Activated CD8-positive, alpha-beta memory T cell treated with anti-CD3 and anti-CD28 coated beads, Interleukin-2, amount 10 ng/mL, durations not matched to agents 7 days and 5 days (primary cell): ENCODE measurements around the gene RTEL1. TPM values are rescaled to one million over a fixed set of nuclear protein-coding genes. Genes with fewer than 3 reads are reported as not detected.
"Not testable (repeated sequence)": the region's sequence is repeated elsewhere in the genome, so short reads cannot be mapped to it uniquely, and the experiment has no call there.

Experiments used
- ATAC-seq: fragments of 150-1000 bp; cut with Tn5 transposase; one replicate; pipeline ENCODE4 v1.10.0; 2021; ENCODE audit warnings: moderate library complexity
- CTCF ChIA-PET: fragments of 350-600 bp; sonication (Branson Sonifier 250); formaldehyde crosslinking; loops from one replicate; lab custom pipeline; 2021; ENCODE audit warnings: antibody characterized with exemption; lab: Charles Lee
- DNase-seq: peaks from one replicate; pipeline ENCODE4 v3.0.0-alpha.2; 2020
- H3K27ac Mint-ChIP-seq: one replicate; pipeline ENCODE4 v1.8.0; 2021; ENCODE audit warnings: mild to moderate bottlenecking, mixed read lengths
- H3K27me3 Mint-ChIP-seq: one replicate; pipeline ENCODE4 v1.8.0; 2021; ENCODE audit warnings: mixed read lengths
- H3K36me3 Mint-ChIP-seq: one replicate; pipeline ENCODE4 v1.8.0; 2021; ENCODE audit warnings: mild to moderate bottlenecking, mixed read lengths
- H3K4me1 Mint-ChIP-seq: one replicate; pipeline ENCODE4 v1.8.0; 2021; ENCODE audit warnings: mixed read lengths
- H3K4me3 Mint-ChIP-seq: one replicate; pipeline ENCODE4 v1.8.0; 2021; ENCODE audit warnings: mild to moderate bottlenecking, moderate library complexity, mixed read lengths
- H3K9me3 Mint-ChIP-seq: one replicate; pipeline ENCODE4 v1.8.0; 2022; ENCODE audit warnings: low read depth, mixed read lengths
- total RNA-seq, 2 experiments: library from RNA; stranded (reverse); gene quantifications; one replicate each; pipeline ENCODE4 v1.2.3, GENCODE V29; 2021

The RTEL1 gene
- total RNA-seq, 2 experiments from 2014 or later, result 50.0 to 53.6 TPM

GRCh38 chr20:63707558-63708300 lies 49.6 kb downstream of the RTEL1 start, which contains the start of the genes ARFRP1 and ZGPAT:
Gene ARFRP1 (minus strand): TSS chr20:63707976. CDS start chr20:63707091, 885 bp downstream.
Gene ZGPAT (plus strand): TSS chr20:63708039. CDS start chr20:63708581, 542 bp downstream.
- Mint-ChIP-seq H3K4me3 (peak within 1 kb of the TSS; percentile 83), H3K27ac (peak within 1 kb of the TSS; percentile 77), H3K27me3 (no peaks in the 10 kb centered on the region), H3K36me3 (peaks cover 51% of the 10 kb centered on the region), H3K9me3 (no peaks in the 10 kb centered on the region), H3K4me1 (peaks cover 56% of the 10 kb centered on the region)
- CTCF ChIA-PET, result interaction anchor here (0.7 to 3.9 kb wide), 19 partner anchors 10 to 272 kb away, joined by 3 to 31 read pairs (median 6); partner anchors contain the start of genes GMEB2, LIME1, PRPF6 and PTK6
- peak; percentile 82 for ATAC-seq
- peak; percentile 91 for DNase-seq

GRCh38 chr20:63708301-63709148 lies 50.4 kb downstream of the RTEL1 start:
- DNase-seq, result peak; percentile 43
- peaks cover 54% of the 10 kb centered on the region for H3K36me3 Mint-ChIP-seq
- peak overlapping the region; percentile 77 for H3K27ac Mint-ChIP-seq
- ATAC-seq, result peak; percentile 14
- CTCF ChIA-PET, result interaction anchor here (0.8 to 3.9 kb wide), 17 partner anchors 11 to 349 kb away, joined by 3 to 31 read pairs (median 7); partner anchors contain the start of genes GMEB2, LIME1, PRPF6 and SAMD10
- peak overlapping the region; percentile 83 for H3K4me3 Mint-ChIP-seq
- no peaks in the 10 kb centered on the region for H3K27me3 Mint-ChIP-seq
- H3K4me1 Mint-ChIP-seq, result peaks cover 54% of the 10 kb centered on the region
- no peaks in the 10 kb centered on the region for H3K9me3 Mint-ChIP-seq

- peaks cover 54% of the 10 kb centered on the region for H3K4me1 Mint-ChIP-seq
- peaks cover 58% of the 10 kb centered on the region for H3K36me3 Mint-ChIP-seq
- H3K27ac Mint-ChIP-seq, result no peak overlapping the region
These were observed 51.0 kb downstream of the RTEL1 start for GRCh38 chr20:63709149-63709527.

GRCh38 chr20:63711085-63711645 lies 53.1 kb downstream of the RTEL1 start:
- DNase-seq (no peak), ATAC-seq (no peak)
- Mint-ChIP-seq H3K4me1 (peaks cover 50% of the 10 kb centered on the region), H3K36me3 (peaks cover 64% of the 10 kb centered on the region), H3K27me3 (no peaks in the 10 kb centered on the region), H3K4me3 (no peak overlapping the region), H3K27ac (no peak overlapping the region), H3K9me3 (peaks cover 5% of the 10 kb centered on the region)
- CTCF ChIA-PET, result interaction anchor here (1.8 kb wide), 1 partner anchor 11 kb away, joined by 4 read pairs; no protein-coding TSS in a partner anchor

More at GRCh38 chr20:63709149-63709527, 51.0 kb downstream of the RTEL1 start:
- DNase-seq (peak; percentile 40), ATAC-seq (no peak)
- CTCF ChIA-PET, result interaction anchor here (0.8 to 3.9 kb wide), 4 partner anchors 28 to 348 kb away, joined by 3 to 31 read pairs (median 16); partner anchors contain the start of genes LIME1, SLC2A4RG and TPD52L2
- Mint-ChIP-seq H3K9me3 (peaks cover under 1% of the 10 kb centered on the region), H3K27me3 (no peaks in the 10 kb centered on the region), H3K4me3 (peak overlapping the region; percentile 83)

- H3K4me1 Mint-ChIP-seq, result peaks cover 46% of the 10 kb centered on the region
- H3K4me3 Mint-ChIP-seq, result no peak overlapping the region
- H3K27ac Mint-ChIP-seq, result no peak overlapping the region
- ATAC-seq (no peak), DNase-seq (no peak)
- no peaks in the 10 kb centered on the region for H3K27me3 Mint-ChIP-seq
- peaks cover 67% of the 10 kb centered on the region for H3K36me3 Mint-ChIP-seq
- peaks cover 5% of the 10 kb centered on the region for H3K9me3 Mint-ChIP-seq
- CTCF ChIA-PET, result interaction anchor here (1.8 kb wide), 1 partner anchor 10 kb away, joined by 4 read pairs; no protein-coding TSS in a partner anchor
These were observed 54.1 kb downstream of the RTEL1 start for GRCh38 chr20:63712191-63712590.

GRCh38 chr20:63714858-63715257 lies 56.7 kb downstream of the RTEL1 start:
- ATAC-seq, result no peak
- Mint-ChIP-seq H3K9me3 (peaks cover 14% of the 10 kb centered on the region), H3K4me3 (no peak overlapping the region), H3K4me1 (peaks cover 42% of the 10 kb centered on the region), H3K36me3 (peaks cover 80% of the 10 kb centered on the region), H3K27ac (no peak overlapping the region), H3K27me3 (no peaks in the 10 kb centered on the region)
- DNase-seq, result no peak
- CTCF ChIA-PET, result no interaction called here

GRCh38 chr20:63718996-63719395 lies 60.9 kb downstream of the RTEL1 start:
- Mint-ChIP-seq H3K9me3 (peaks cover 14% of the 10 kb centered on the region), H3K36me3 (peaks cover 76% of the 10 kb centered on the region), H3K4me3 (no peak overlapping the region), H3K27ac (no peak overlapping the region), H3K27me3 (no peaks in the 10 kb centered on the region), H3K4me1 (peaks cover 42% of the 10 kb centered on the region)
- CTCF ChIA-PET, result interaction anchor here (0.7 to 1.4 kb wide), 5 partner anchors 10 to 181 kb away, joined by 3 to 4 read pairs (median 3); no protein-coding TSS in a partner anchor
- DNase-seq (no peak), ATAC-seq (no peak)

GRCh38 chr20:63722967-63723622 lies 65.0 kb downstream of the RTEL1 start:
- CTCF ChIA-PET, result interaction anchor here (0.9 kb wide), 2 partner anchors 9 to 28 kb away, joined by 4 to 5 read pairs; no protein-coding TSS in a partner anchor
- H3K27me3 Mint-ChIP-seq, H3K27ac Mint-ChIP-seq, DNase-seq, H3K4me3 Mint-ChIP-seq, ATAC-seq: not testable (repeated sequence)
- Mint-ChIP-seq H3K4me1 (peaks cover 43% of the 10 kb centered on the region), H3K9me3 (peaks cover 15% of the 10 kb centered on the region), H3K36me3 (peaks cover 70% of the 10 kb centered on the region)

- H3K4me3 Mint-ChIP-seq, H3K27me3 Mint-ChIP-seq, H3K27ac Mint-ChIP-seq, ATAC-seq, H3K9me3 Mint-ChIP-seq: not testable (repeated sequence)
- peak; percentile 43 for DNase-seq
- Mint-ChIP-seq H3K4me1 (peaks cover 23% of the 10 kb centered on the region), H3K36me3 (peaks cover 43% of the 10 kb centered on the region)
- CTCF ChIA-PET, result interaction anchor here (0.7 to 1.0 kb wide), 3 partner anchors 13 to 134 kb away, joined by 3 to 5 read pairs (median 3); partner anchors contain the start of genes ARFRP1, TPD52L2 and ZGPAT
These were observed 72.1 kb downstream of the RTEL1 start for GRCh38 chr20:63730189-63730733.

- Mint-ChIP-seq H3K36me3 (peaks cover 34% of the 10 kb centered on the region), H3K27ac (no peak overlapping the region), H3K4me3 (no peak overlapping the region), H3K4me1 (peaks cover 33% of the 10 kb centered on the region), H3K9me3 (no peaks in the 10 kb centered on the region), H3K27me3 (no peaks in the 10 kb centered on the region)
- ATAC-seq (no peak), DNase-seq (no peak)
- CTCF ChIA-PET, result interaction anchor here (1.0 kb wide), 1 partner anchor 133 kb away, joined by 3 read pairs; the partner anchor contains the start of gene TPD52L2
These were observed 73.3 kb downstream of the RTEL1 start for GRCh38 chr20:63731410-63731809.

- no peak overlapping the region for H3K27ac Mint-ChIP-seq
- no peak for DNase-seq
- CTCF ChIA-PET, result no interaction called here
- H3K36me3 Mint-ChIP-seq, result peaks cover 26% of the 10 kb centered on the region
- H3K4me3 Mint-ChIP-seq, result no peak overlapping the region
- no peaks in the 10 kb centered on the region for H3K9me3 Mint-ChIP-seq
- ATAC-seq, result no peak
- no peaks in the 10 kb centered on the region for H3K27me3 Mint-ChIP-seq
- peaks cover 30% of the 10 kb centered on the region for H3K4me1 Mint-ChIP-seq
These were observed 74.3 kb downstream of the RTEL1 start for GRCh38 chr20:63732118-63733095.
